HepG2 (cell line): ENCODE measurements around the gene LCORL. TPM values are rescaled to one million over a fixed set of nuclear protein-coding genes. Genes with fewer than 3 reads are reported as not detected.

Experiments
- CCDC6 ChIP-seq: sonication (generic); formaldehyde crosslinking; IDR thresholded peaks from 2 replicates; pipeline ENCODE4 v1.8.1; 2022; ENCODE audit warnings: mild to moderate bottlenecking, missing genetic modification reagents, moderate library complexity
- DPF2 ChIP-seq: sonication (generic); formaldehyde crosslinking; IDR thresholded peaks from 2 replicates; pipeline ENCODE4 v1.4.0; 2020; ENCODE audit warnings: mild to moderate bottlenecking, low read depth, missing genetic modification reagents, borderline replicate concordance
- FUBP1 ChIP-seq: sonication (generic); formaldehyde crosslinking; IDR thresholded peaks from 2 replicates; pipeline ENCODE4 v1.5.1; 2020; ENCODE audit warnings: missing genetic modification reagents, mild to moderate bottlenecking, borderline replicate concordance
- GATA4 ChIP-seq: sonication (generic); IDR thresholded peaks from 2 replicates; pipeline ENCODE4 v1.6.1; 2016; ENCODE audit warnings: antibody characterized with exemption, low read depth, borderline replicate concordance
- HNRNPH1 ChIP-seq: fragments of 200-400 bp; formaldehyde crosslinking; optimal IDR thresholded peaks from 2 replicates; pipeline ENCODE3; 2017; ENCODE audit warnings: mild to moderate bottlenecking, low read depth, low read length
- KDM6A ChIP-seq: IDR thresholded peaks from 2 replicates; pipeline ENCODE4 v1.6.1; 2016; ENCODE audit warnings: low read depth
- KLF15 ChIP-seq: sonication (generic); formaldehyde crosslinking; IDR thresholded peaks from 2 replicates; pipeline ENCODE4 v1.8.1; 2023; ENCODE audit warnings: borderline replicate concordance, mild to moderate bottlenecking, inconsistent platforms, missing genetic modification reagents, mixed read lengths
- MTA3 ChIP-seq: sonication (generic); formaldehyde crosslinking; IDR thresholded peaks from 2 replicates; pipeline ENCODE4 v1.4.0; 2020; ENCODE audit warnings: missing genetic modification reagents
- NCOR1 ChIP-seq: fragments of 200-600 bp; sonication (generic); IDR thresholded peaks from 2 replicates; pipeline ENCODE4 v1.7.0; 2017; ENCODE audit warnings: antibody characterized with exemption, low read length, borderline replicate concordance
- NR2F1 ChIP-seq, 2 experiments: fragments of 450-650 bp in 1 of 2; formaldehyde crosslinking in 1 of 2; IDR thresholded peaks; 2 replicates each; pipeline versions ENCODE4 v1.5.0 to v1.6.1; 2016 to 2020; ENCODE audit warnings: mild to moderate bottlenecking in 1 of 2, missing compliant biosample characterization in 1 of 2, missing genetic modification reagents in 1 of 2, moderate library complexity in 1 of 2
- RFX3 ChIP-seq: IDR thresholded peaks from 2 replicates; pipeline ENCODE4 v1.6.1; 2016; ENCODE audit warnings: missing biosample characterization, missing genetic modification reagents
- TFE3 ChIP-seq: IDR thresholded peaks from 2 replicates; pipeline ENCODE4 v1.6.1; 2016
- TRIM24 ChIP-seq: sonication (generic); formaldehyde crosslinking; IDR thresholded peaks from 2 replicates; pipeline ENCODE4 v1.8.0; 2022; ENCODE audit warnings: mild to moderate bottlenecking, missing genetic modification reagents
- ZBTB43 ChIP-seq: sonication (generic); formaldehyde crosslinking; conservative IDR thresholded peaks from 2 replicates; pipeline ENCODE4 v1.4.0; 2020; ENCODE audit warnings: missing genetic modification reagents
- ZNF10 ChIP-seq: sonication (generic); formaldehyde crosslinking; IDR thresholded peaks from 2 replicates; pipeline ENCODE4 v1.4.0; 2020; ENCODE audit warnings: mild to moderate bottlenecking, low read depth, missing genetic modification reagents, borderline replicate concordance
- ZNF17 ChIP-seq: sonication (generic); formaldehyde crosslinking; IDR thresholded peaks from 2 replicates; pipeline ENCODE4 v1.5.0; 2020; ENCODE audit warnings: mild to moderate bottlenecking, missing genetic modification reagents
- ZNF552 ChIP-seq: sonication (generic); formaldehyde crosslinking; IDR thresholded peaks from 2 replicates; pipeline ENCODE4 v1.9.0; 2022; ENCODE audit warnings: missing genetic modification reagents, mild to moderate bottlenecking, borderline replicate concordance
- ZNF614 ChIP-seq: IDR thresholded peaks from 2 replicates; pipeline ENCODE4 v1.6.1; 2018; ENCODE audit warnings: missing biosample characterization, missing genetic modification reagents, inconsistent platforms, borderline replicate concordance
- polyA plus RNA-seq, 8 experiments: library from polyadenylated mRNA; depleted of rRNA in 3 of 8; stranded (reverse) in 7 of 8; unstranded in 1 of 8; fragments of >200 nt; fragmentation: Illumina TruSeq in 4 of 8; extraction: Trizol in 4 of 8; gene quantifications; 2 replicates each; pipeline versions ENCODE4 v1.2.1 to v1.2.3, GENCODE V29; 2011 to 2016; ENCODE audit warnings: low read depth in 4 of 8, missing spikeins in 1 of 8, mixed read lengths in 1 of 8; ENCODE audit not compliant: insufficient read depth in 1 of 8
- total RNA-seq, 5 experiments: library from RNA; depleted of rRNA; stranded (reverse); fragments of >200 nt; fragmentation: Illumina TruSeq; extraction: Trizol; gene quantifications; 2 replicates each; pipeline ENCODE4 v1.2.3, GENCODE V29; 2016; ENCODE audit warnings: low read depth in 1 of 5
- TF ChIP-seq, protein P1 (sequence below): sonication (generic); IDR thresholded peaks from 2 replicates; pipeline ENCODE4 v1.6.1; 2016; ENCODE audit warnings: low read depth, borderline replicate concordance
- TF ChIP-seq, protein P2 (sequence below): sonication (generic); formaldehyde crosslinking; IDR thresholded peaks from 2 replicates; pipeline ENCODE4 v1.4.0; 2020; ENCODE audit warnings: mild to moderate bottlenecking, missing genetic modification reagents
- TF ChIP-seq, protein P3 (sequence below): IDR thresholded peaks from 2 replicates; pipeline ENCODE4 v1.6.1; 2016; ENCODE audit warnings: mild to moderate bottlenecking

LCORL gene
- total and polyA plus RNA-seq, 2 of the 13 experiments (the other 11 are each of a cell fraction or from before 2014, with no cell fraction given): 5.3 to 14.5 TPM

DNA sequence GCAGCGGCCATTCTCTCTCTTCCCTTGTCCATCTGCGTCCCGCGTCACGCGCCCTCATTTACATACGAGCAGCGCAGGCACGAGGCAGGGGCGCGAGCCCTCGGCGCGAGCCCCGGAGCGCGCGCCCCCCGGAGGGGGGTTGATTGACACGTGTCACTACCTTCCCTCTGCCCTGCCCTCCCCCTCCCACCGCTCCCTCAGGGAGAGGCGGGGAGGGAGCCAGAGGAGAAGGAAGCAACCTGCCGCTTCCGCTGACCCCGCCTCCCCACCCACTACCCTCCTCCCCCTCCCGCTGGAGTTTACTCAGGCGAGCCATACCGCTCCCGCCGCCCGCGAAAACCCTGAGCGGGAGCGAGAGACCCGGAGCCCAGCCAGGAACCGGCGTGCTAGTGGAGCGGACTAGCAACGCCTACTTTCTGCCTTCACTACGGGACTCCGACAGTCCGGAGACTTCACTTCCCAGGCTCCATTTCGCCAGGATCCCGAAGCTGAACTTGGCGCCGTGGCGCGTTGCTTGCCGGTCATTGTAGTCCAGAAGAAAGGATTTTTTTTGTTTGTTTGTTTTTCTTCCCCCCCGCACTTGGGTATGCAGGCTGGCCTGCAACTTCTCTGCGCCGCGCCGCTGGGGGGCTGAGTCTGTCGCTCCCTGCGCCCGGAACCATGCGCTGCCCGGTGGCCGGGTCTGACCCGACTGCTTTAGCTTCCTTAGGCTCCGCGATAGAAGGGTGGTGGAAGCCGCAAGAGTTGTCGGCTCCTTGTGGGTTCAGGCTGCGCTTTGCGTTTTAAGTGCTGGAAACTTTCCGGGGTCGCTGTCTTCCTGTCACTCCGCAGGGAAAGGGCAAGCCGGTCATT, at the start of gene LCORL (continued):
- TF ChIP-seq CCDC6 (CRISPR knock-in tag) (no peak), MTA3 (CRISPR knock-in tag) (no peak), ZNF17 (no peak), DPF2 (CRISPR knock-in tag) (no peak), ZBTB43 (CRISPR knock-in tag) (no peak), KLF15 (no peak), HNRNPH1 (no peak), FUBP1 (CRISPR knock-in tag) (no peak), TFE3 (CRISPR knock-in tag) (peak; percentile 66; the same call in 1 of the 2 replicates), TRIM24 (no peak), NR2F1 (CRISPR knock-in tag; IDR thresholded peaks at IDR 0.05) (no peak), KDM6A (CRISPR knock-in tag) (no peak), NCOR1 (no peak), ZNF552 (CRISPR knock-in tag) (0 out of 2 replicates have a peak, but pooled peaks have one; percentile 34), RFX3 (CRISPR knock-in tag) (no peak), ZNF10 (CRISPR knock-in tag) (no peak), GATA4 (no peak), ZNF614 (CRISPR knock-in tag) (peak; percentile 39)
- TF ChIP-seq, protein P1, sequence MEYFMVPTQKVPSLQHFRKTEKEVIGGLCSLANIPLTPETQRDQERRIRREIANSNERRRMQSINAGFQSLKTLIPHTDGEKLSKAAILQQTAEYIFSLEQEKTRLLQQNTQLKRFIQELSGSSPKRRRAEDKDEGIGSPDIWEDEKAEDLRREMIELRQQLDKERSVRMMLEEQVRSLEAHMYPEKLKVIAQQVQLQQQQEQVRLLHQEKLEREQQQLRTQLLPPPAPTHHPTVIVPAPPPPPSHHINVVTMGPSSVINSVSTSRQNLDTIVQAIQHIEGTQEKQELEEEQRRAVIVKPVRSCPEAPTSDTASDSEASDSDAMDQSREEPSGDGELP: 0 out of 2 replicates have a peak, but pooled peaks have one; percentile 22
- TF ChIP-seq, protein P2, sequence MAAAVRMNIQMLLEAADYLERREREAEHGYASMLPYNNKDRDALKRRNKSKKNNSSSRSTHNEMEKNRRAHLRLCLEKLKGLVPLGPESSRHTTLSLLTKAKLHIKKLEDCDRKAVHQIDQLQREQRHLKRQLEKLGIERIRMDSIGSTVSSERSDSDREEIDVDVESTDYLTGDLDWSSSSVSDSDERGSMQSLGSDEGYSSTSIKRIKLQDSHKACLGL (CRISPR knock-in tag): 0 out of 2 replicates have a peak, but pooled peaks have one; percentile 39
- TF ChIP-seq, protein P3, sequence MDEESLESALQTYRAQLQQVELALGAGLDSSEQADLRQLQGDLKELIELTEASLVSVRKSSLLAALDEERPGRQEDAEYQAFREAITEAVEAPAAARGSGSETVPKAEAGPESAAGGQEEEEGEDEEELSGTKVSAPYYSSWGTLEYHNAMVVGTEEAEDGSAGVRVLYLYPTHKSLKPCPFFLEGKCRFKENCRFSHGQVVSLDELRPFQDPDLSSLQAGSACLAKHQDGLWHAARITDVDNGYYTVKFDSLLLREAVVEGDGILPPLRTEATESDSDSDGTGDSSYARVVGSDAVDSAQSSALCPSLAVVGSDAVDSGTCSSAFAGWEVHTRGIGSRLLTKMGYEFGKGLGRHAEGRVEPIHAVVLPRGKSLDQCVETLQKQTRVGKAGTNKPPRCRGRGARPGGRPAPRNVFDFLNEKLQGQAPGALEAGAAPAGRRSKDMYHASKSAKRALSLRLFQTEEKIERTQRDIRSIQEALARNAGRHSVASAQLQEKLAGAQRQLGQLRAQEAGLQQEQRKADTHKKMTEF (CRISPR knock-in tag): peak; percentile 37
